Neural cell (in vitro differentiated cells): ENCODE measurements around the gene PI4K2B.

Source experiments
- CTCF ChIP-seq: fragments of 450-650 bp; IDR thresholded peaks from 2 replicates; pipeline ENCODE4 v1.5.1; 2014; ENCODE audit warnings: antibody characterized with exemption, mild to moderate bottlenecking, moderate library complexity; ENCODE audit not compliant: poor library complexity, severe bottlenecking
- RAD21 ChIP-seq: fragments of 450-650 bp; conservative IDR thresholded peaks from 2 replicates; pipeline ENCODE4 v1.6.1; 2014; ENCODE audit warnings: antibody characterized with exemption, mild to moderate bottlenecking, moderate library complexity
- SMC3 ChIP-seq: fragments of 450-650 bp; conservative IDR thresholded peaks from 2 replicates; pipeline ENCODE4 v1.6.1; 2014; ENCODE audit warnings: antibody characterized with exemption, mild to moderate bottlenecking, moderate library complexity; ENCODE audit not compliant: poor library complexity
- TAF1 ChIP-seq: IDR thresholded peaks from 2 replicates; pipeline ENCODE4 v1.6.1; 2012; ENCODE audit warnings: low read depth

- TF ChIP-seq CTCF (no peak), TAF1 (no peak), SMC3 (no peak), RAD21 (no peak)
These were observed 87.9 kb downstream of the PI4K2B start for GRCh38 chr4:25321703-25322102.
